Esophagus muscularis mucosa (tissue), 4 donors: ENCODE measurements around the gene NBL1. TPM values are rescaled to one million over a fixed set of nuclear protein-coding genes. Genes with fewer than 3 reads are reported as not detected.

Experiments used
- DNase-seq: peaks from one replicate; pipeline ENCODE4 v3.0.0-alpha.2; 2017; ENCODE audit errors: extremely low spot score
- H3K27ac ChIP-seq, 4 donors: fragments of 200-600 bp; sonication (generic); replicated peaks in 1 of 4; 1 replicate in 3 of 4; 2 replicates in 1 of 4; pipeline ENCODE4 v1.5.1; 2016 to 2019; ENCODE audit warnings: mild to moderate bottlenecking in 1 of 4
- H3K27me3 ChIP-seq, 4 donors: fragments of 200-600 bp; sonication (generic); one replicate each; pipeline versions ENCODE4 v1.5.1 to v1.6.0; 2016 to 2019
- H3K36me3 ChIP-seq, 4 donors: fragments of 200-600 bp; sonication (generic); one replicate each; pipeline ENCODE4 v1.5.1; 2016 to 2019
- H3K4me1 ChIP-seq, 4 donors: fragments of 200-600 bp; sonication (generic); one replicate each; pipeline ENCODE4 v1.5.1; 2016 to 2019
- H3K4me3 ChIP-seq, 4 donors: fragments of 200-600 bp; sonication (generic); 1 replicate in 2 of 4; 2 replicates in 2 of 4; pipeline ENCODE4 v1.5.1; 2016 to 2019; ENCODE audit warnings: mild to moderate bottlenecking in 4 of 4, moderate library complexity in 1 of 4
- H3K9me3 ChIP-seq, 4 donors: fragments of 200-600 bp; sonication (generic); 1 replicate in 3 of 4; 2 replicates in 1 of 4; pipeline ENCODE4 v1.5.1; 2016 to 2019
- EP300 ChIP-seq: sonication (generic); formaldehyde crosslinking; IDR thresholded peaks from one replicate; pipeline ENCODE4 v1.6.1; 2017; ENCODE audit warnings: antibody characterized with exemption
- POLR2A ChIP-seq: fragments of 450-650 bp; IDR thresholded peaks from one replicate; pipeline ENCODE4 v1.6.1; 2017; ENCODE audit warnings: antibody characterized with exemption, moderate library complexity, mild to moderate bottlenecking, low read depth
- POLR2AphosphoS5 ChIP-seq, 2 donors: sonication (generic); formaldehyde crosslinking; IDR thresholded peaks; one replicate each; pipeline ENCODE4 v1.6.1; 2017; ENCODE audit warnings: antibody characterized with exemption in 2 of 2
- WGBS: methylation state at CpG from one replicate; pipeline ENCODE4 v1.1.5; 2018; 5-methylcytosine and 5-hydroxymethylcytosine counted together
- intact Hi-C: fragments of 100-400 bp; cut with DNase I; formaldehyde crosslinking; loops from one replicate; pipeline ENCODE4 v1.15.1; 2023
- total RNA-seq, 4 donors: library from RNA; depleted of rRNA; stranded (reverse); fragments of >200 nt; gene quantifications; one replicate each; pipeline versions ENCODE4 v1.1.0 to v1.2.1, GENCODE V29; 2016
- TF ChIP-seq, protein P1 (sequence below), 3 experiments: fragments of 200-600 bp in 2 of 3; fragments of 450-650 bp in 1 of 3; sonication (generic) in 2 of 3; IDR thresholded peaks; one replicate each; pipeline ENCODE4 v1.5.1; 2017 to 2019; ENCODE audit warnings: antibody characterized with exemption in 3 of 3, mild to moderate bottlenecking in 2 of 3, moderate library complexity in 1 of 3

Gene NBL1
- total RNA-seq, 4 donors from 2014 or later = 194 to 469 (median 307) TPM

DNA sequence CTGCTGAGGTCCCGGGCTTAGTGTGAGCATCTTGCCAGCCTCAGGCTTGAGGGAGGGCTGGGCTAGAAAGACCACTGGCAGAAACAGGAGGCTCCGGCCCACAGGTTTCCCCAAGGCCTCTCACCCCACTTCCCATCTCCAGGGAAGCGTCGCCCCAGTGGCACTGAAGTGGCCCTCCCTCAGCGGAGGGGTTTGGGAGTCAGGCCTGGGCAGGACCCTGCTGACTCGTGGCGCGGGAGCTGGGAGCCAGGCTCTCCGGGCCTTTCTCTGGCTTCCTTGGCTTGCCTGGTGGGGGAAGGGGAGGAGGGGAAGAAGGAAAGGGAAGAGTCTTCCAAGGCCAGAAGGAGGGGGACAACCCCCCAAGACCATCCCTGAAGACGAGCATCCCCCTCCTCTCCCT, 13.4 kb downstream of the NBL1 start:
- Histone ChIP-seq H3K9me3 (no peaks in the 10 kb centered on the region), H3K27ac (peak overlapping the region; percentile 28 to 61 (median 48)), H3K27me3 (peaks cover 0 to 5% (median 0%) of the 10 kb centered on the region in 4 donors), H3K36me3 (peaks cover 0 to 51% (median 43%) of the 10 kb centered on the region in 4 donors), H3K4me1 (peaks cover 20 to 67% (median 49%) of the 10 kb centered on the region in 4 donors), H3K4me3 (no peak overlapping the region)
- TF ChIP-seq POLR2A (no peak), EP300 (no peak), POLR2AphosphoS5 (IDR thresholded peaks at IDR 0.05) (no peak)
- TF ChIP-seq, protein P1, sequence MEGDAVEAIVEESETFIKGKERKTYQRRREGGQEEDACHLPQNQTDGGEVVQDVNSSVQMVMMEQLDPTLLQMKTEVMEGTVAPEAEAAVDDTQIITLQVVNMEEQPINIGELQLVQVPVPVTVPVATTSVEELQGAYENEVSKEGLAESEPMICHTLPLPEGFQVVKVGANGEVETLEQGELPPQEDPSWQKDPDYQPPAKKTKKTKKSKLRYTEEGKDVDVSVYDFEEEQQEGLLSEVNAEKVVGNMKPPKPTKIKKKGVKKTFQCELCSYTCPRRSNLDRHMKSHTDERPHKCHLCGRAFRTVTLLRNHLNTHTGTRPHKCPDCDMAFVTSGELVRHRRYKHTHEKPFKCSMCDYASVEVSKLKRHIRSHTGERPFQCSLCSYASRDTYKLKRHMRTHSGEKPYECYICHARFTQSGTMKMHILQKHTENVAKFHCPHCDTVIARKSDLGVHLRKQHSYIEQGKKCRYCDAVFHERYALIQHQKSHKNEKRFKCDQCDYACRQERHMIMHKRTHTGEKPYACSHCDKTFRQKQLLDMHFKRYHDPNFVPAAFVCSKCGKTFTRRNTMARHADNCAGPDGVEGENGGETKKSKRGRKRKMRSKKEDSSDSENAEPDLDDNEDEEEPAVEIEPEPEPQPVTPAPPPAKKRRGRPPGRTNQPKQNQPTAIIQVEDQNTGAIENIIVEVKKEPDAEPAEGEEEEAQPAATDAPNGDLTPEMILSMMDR (IDR thresholded peaks at IDR 0.05) = no peak
- 82% methylated on average over 10 of the region's 10 CpGs for WGBS
- no peak for DNase-seq
- intact Hi-C loops = no loop called here

DNA sequence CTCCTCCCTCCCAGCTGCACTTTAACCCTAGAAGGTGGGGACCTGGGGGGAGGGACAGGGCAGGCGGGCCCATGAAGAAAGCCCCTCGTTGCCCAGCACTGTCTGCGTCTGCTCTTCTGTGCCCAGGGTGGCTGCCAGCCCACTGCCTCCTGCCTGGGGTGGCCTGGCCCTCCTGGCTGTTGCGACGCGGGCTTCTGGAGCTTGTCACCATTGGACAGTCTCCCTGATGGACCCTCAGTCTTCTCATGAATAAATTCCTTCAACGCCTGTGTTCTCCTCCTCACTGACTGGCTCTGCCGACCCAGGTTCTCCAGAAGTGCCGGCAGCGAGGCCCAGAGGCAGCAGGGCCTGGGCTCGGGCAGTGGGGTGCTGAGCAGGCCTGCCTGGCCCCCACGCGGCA, 14.1 kb downstream of the NBL1 start:
- 78% methylated on average over 13 of the region's 13 CpGs for WGBS
- Histone ChIP-seq H3K9me3 (no peaks in the 10 kb centered on the region), H3K36me3 (peaks cover 0 to 51% (median 43%) of the 10 kb centered on the region in 4 donors), H3K4me1 (peaks cover 16 to 63% (median 44%) of the 10 kb centered on the region in 4 donors), H3K27ac (peak overlapping the region; percentile 36 to 72 (median 60)), H3K4me3 (no peak overlapping the region), H3K27me3 (peaks cover 0 to 12% (median 3%) of the 10 kb centered on the region in 4 donors)
- intact Hi-C loops = no loop called here
- DNase-seq = no peak
- TF ChIP-seq POLR2A (no peak), POLR2AphosphoS5 (IDR thresholded peaks at IDR 0.05) (no peak), EP300 (no peak)
- TF ChIP-seq, protein P1 (IDR thresholded peaks at IDR 0.05) = no peak

DNA sequence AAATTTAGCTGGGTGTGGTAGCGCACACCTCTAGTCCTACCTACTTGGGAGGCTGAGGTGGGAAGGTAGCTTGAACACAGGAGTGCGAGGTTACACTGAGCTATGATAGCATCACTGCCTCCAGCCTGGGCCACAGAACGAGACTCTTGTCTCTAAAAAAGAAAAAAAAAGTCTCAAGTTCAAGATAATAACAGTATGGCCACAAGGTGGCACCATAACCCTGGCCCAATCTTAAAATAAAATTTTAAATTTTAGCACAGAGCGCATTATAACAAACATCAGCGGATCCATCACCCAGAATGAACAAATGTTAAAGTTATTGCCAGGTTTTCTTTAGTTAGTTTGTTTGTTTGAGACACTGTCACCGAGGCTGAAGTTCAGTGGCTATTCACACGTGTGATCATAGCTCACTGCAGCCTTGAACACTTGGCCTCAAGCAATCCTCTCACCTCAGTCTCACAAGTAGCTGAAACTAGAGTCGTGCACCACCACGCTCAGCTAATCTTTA, 17.7 kb downstream of the NBL1 start:
- H3K27me3 ChIP-seq = peaks cover 18 to 47% (median 33%) of the 10 kb centered on the region in 4 donors
- no peak overlapping the region for H3K27ac ChIP-seq
- H3K4me3 ChIP-seq = no peak overlapping the region
- 19% methylated on average over 9 of the region's 9 CpGs for WGBS
- DNase-seq = no peak
- intact Hi-C loops = loop anchor here (2.0 to 5.0 kb wide), 2 partner anchors 43 to 409 kb away; partner anchors contain the start of genes EMC1 and MRTO4
- H3K9me3 ChIP-seq = no peaks in the 10 kb centered on the region
- TF ChIP-seq EP300 (no peak), POLR2AphosphoS5 (IDR thresholded peaks at IDR 0.05) (peak in 1 of 2 donors; percentile 49), POLR2A (no peak)
- TF ChIP-seq, protein P1 (IDR thresholded peaks at IDR 0.05) = peak; percentile 58 to 78 (median 70)
- H3K36me3 ChIP-seq = peaks cover 0 to 22% (median 21%) of the 10 kb centered on the region in 4 donors
- H3K4me1 ChIP-seq = peaks cover 9 to 49% (median 27%) of the 10 kb centered on the region in 4 donors

DNA sequence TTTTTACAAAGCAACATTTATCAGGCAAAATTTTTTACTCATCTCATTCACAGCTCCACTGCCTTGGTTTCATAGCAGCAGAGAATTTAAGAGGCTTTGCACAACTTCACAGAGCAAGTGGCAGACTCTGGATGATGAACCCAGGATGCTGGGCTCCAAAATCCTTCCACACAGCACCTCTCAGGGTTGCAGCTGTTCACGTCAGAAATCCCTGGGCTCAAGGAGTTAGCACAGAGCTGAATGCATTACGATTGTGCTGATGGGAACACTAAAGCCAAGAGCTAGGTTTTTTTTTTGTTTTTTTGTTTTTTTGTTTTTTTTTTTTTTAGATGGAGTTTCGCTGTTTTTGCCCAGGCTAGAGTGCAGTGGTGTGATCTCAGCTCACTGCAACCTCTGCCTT, 18.2 kb downstream of the NBL1 start:
- no peak overlapping the region for H3K4me3 ChIP-seq
- H3K27ac ChIP-seq = no peak overlapping the region
- H3K27me3 ChIP-seq = peaks cover 18 to 52% (median 33%) of the 10 kb centered on the region in 4 donors
- intact Hi-C loops = loop anchor here (2.0 to 5.0 kb wide), 2 partner anchors 42 to 410 kb away; partner anchors contain the start of genes EMC1 and MRTO4
- H3K36me3 ChIP-seq = peaks cover 0 to 16% (median 15%) of the 10 kb centered on the region in 4 donors
- H3K4me1 ChIP-seq = peaks cover 9 to 47% (median 27%) of the 10 kb centered on the region in 4 donors
- TF ChIP-seq POLR2AphosphoS5 (IDR thresholded peaks at IDR 0.05) = no peak
- TF ChIP-seq, protein P1 (IDR thresholded peaks at IDR 0.05) = no peak
- TF ChIP-seq EP300 = no peak
- TF ChIP-seq POLR2A = no peak
- H3K9me3 ChIP-seq = no peaks in the 10 kb centered on the region
- DNase-seq = no peak
- 63% methylated on average over 3 of the region's 3 CpGs for WGBS
